H9 (cell line): ENCODE results near the gene LIMA1. TPM values are rescaled to one million over a fixed set of nuclear protein-coding genes. Genes with fewer than 3 reads are reported as not detected.

Experiments used
- DNase-seq: peaks from one replicate; pipeline ENCODE4 v3.0.0-alpha.2; 2017
- H2AFZ ChIP-seq: one replicate; pipeline ENCODE4 v1.6.1; 2013; ENCODE audit warnings: mild to moderate bottlenecking, low read length, control low read depth, moderate library complexity
- H2AK5ac ChIP-seq: 2 replicates; pipeline ENCODE4 v1.6.1; 2013; ENCODE audit warnings: low read length, control low read depth, mixed read lengths; ENCODE audit not compliant: insufficient read length
- H2BK120ac ChIP-seq: one replicate; pipeline ENCODE4 v1.6.1; 2013; ENCODE audit warnings: low read depth, mild to moderate bottlenecking, low read length, control low read depth, inconsistent platforms; ENCODE audit not compliant: poor library complexity, severe bottlenecking
- H2BK12ac ChIP-seq: 2 replicates; pipeline ENCODE4 v1.6.1; 2013; ENCODE audit warnings: low read length, control low read depth, mixed read lengths, low read depth; ENCODE audit not compliant: insufficient read length
- H2BK15ac ChIP-seq: 2 replicates; pipeline ENCODE4 v1.6.1; 2013; ENCODE audit warnings: low read depth, low read length, control low read depth
- H2BK20ac ChIP-seq: one replicate; pipeline ENCODE4 v1.6.1; 2013; ENCODE audit warnings: low read depth, mild to moderate bottlenecking, low read length, control low read depth, inconsistent platforms; ENCODE audit not compliant: poor library complexity, severe bottlenecking
- H2BK5ac ChIP-seq: 2 replicates; pipeline ENCODE4 v1.6.1; 2013; ENCODE audit warnings: low read length, control low read depth, mixed read lengths; ENCODE audit not compliant: insufficient read length
- H3K14ac ChIP-seq: 2 replicates; pipeline ENCODE4 v1.6.1; 2013; ENCODE audit warnings: low read length, control low read depth; ENCODE audit not compliant: insufficient read depth
- H3K18ac ChIP-seq: 2 replicates; pipeline ENCODE4 v1.6.1; 2013; ENCODE audit warnings: low read depth, mild to moderate bottlenecking, mixed read lengths, low read length, control low read depth; ENCODE audit not compliant: insufficient read length
- H3K23ac ChIP-seq: 2 replicates; pipeline ENCODE4 v1.6.1; 2013; ENCODE audit warnings: low read length, control low read depth, mixed read lengths, low read depth; ENCODE audit not compliant: insufficient read length
- H3K23me2 ChIP-seq: 2 replicates; pipeline ENCODE4 v1.6.1; 2013; ENCODE audit warnings: low read depth, mild to moderate bottlenecking, mixed read lengths, low read length, control low read depth; ENCODE audit not compliant: insufficient read length, poor library complexity, severe bottlenecking
- H3K27ac ChIP-seq: 2 replicates; pipeline ENCODE4 v1.5.1; 2013; ENCODE audit warnings: low read length, control low read depth, mixed read lengths, low read depth; ENCODE audit not compliant: insufficient read length
- H3K27me3 ChIP-seq: 2 replicates; pipeline ENCODE4 v1.6.1; 2013; ENCODE audit warnings: low read length, control low read depth, inconsistent platforms; ENCODE audit not compliant: insufficient read depth
- H3K4ac ChIP-seq: 2 replicates; pipeline ENCODE4 v1.6.1; 2013; ENCODE audit warnings: low read depth, mild to moderate bottlenecking, control low read depth, inconsistent platforms, low read length, moderate library complexity
- H3K4me1 ChIP-seq: 2 replicates; pipeline ENCODE4 v1.6.1; 2013; ENCODE audit warnings: low read length, control low read depth, inconsistent platforms; ENCODE audit not compliant: insufficient read depth
- H3K4me2 ChIP-seq: 2 replicates; pipeline ENCODE4 v1.6.1; 2013; ENCODE audit warnings: low read length, control low read depth, mixed read lengths; ENCODE audit not compliant: insufficient read length, insufficient read depth
- H3K56ac ChIP-seq: 2 replicates; pipeline ENCODE4 v1.6.1; 2013; ENCODE audit warnings: low read depth, mild to moderate bottlenecking, mixed read lengths, low read length, control low read depth; ENCODE audit not compliant: insufficient read length
- H3K79me1 ChIP-seq: 2 replicates; pipeline ENCODE4 v1.6.1; 2013; ENCODE audit warnings: low read depth, mild to moderate bottlenecking, moderate library complexity, low read length, control low read depth, inconsistent platforms; ENCODE audit not compliant: insufficient read depth, poor library complexity, severe bottlenecking
- H3K79me2 ChIP-seq: 2 replicates; pipeline ENCODE4 v1.6.1; 2013; ENCODE audit warnings: low read length, control low read depth, inconsistent platforms; ENCODE audit not compliant: insufficient read depth
- H3K9ac ChIP-seq: 2 replicates; pipeline ENCODE4 v1.6.1; 2013; ENCODE audit warnings: low read length, control low read depth, mixed read lengths; ENCODE audit not compliant: insufficient read length; ENCODE audit errors: extremely low read depth
- H3K9me3 ChIP-seq: one replicate; pipeline ENCODE4 v1.6.1; 2013; ENCODE audit warnings: low read depth, low read length, inconsistent platforms; ENCODE audit not compliant: control insufficient read depth
- H3T11ph ChIP-seq: one replicate; pipeline ENCODE4 v1.6.1; 2013; ENCODE audit warnings: mild to moderate bottlenecking, low read length, control low read depth, inconsistent platforms
- H4K20me1 ChIP-seq: one replicate; pipeline ENCODE4 v1.6.1; 2013; ENCODE audit not compliant: control insufficient read depth, insufficient read length, insufficient read depth
- H4K5ac ChIP-seq: 2 replicates; pipeline ENCODE4 v1.6.1; 2013; ENCODE audit warnings: low read depth, mild to moderate bottlenecking, mixed read lengths, low read length, control low read depth; ENCODE audit not compliant: insufficient read length
- H4K8ac ChIP-seq: replicated peaks from 2 replicates; pipeline ENCODE4 v1.6.1; 2013; ENCODE audit warnings: low read length, control low read depth, mixed read lengths, low read depth; ENCODE audit not compliant: insufficient read length
- H4K91ac ChIP-seq: 2 replicates; pipeline ENCODE4 v1.6.1; 2013; ENCODE audit warnings: low read depth, mild to moderate bottlenecking, moderate library complexity, mixed read lengths, low read length, control low read depth; ENCODE audit not compliant: insufficient read length
- H3K27ac Mint-ChIP-seq, 3 experiments: 2 replicates in 2 of 3; 3 replicates in 1 of 3; pipeline ENCODE4 v1.8.0; 2020 to 2021; ENCODE audit warnings: mixed read lengths in 3 of 3, mild to moderate bottlenecking in 1 of 3, moderate library complexity in 1 of 3
- H3K27me3 Mint-ChIP-seq: 2 replicates; pipeline ENCODE4 v1.8.0; 2021; ENCODE audit warnings: low read depth, mild to moderate bottlenecking, moderate library complexity, mixed read lengths
- H3K36me3 Mint-ChIP-seq, 3 experiments: 2 replicates in 2 of 3; 3 replicates in 1 of 3; pipeline ENCODE4 v1.8.0; 2020 to 2021; ENCODE audit warnings: low read depth in 3 of 3, mixed read lengths in 3 of 3; ENCODE audit not compliant: insufficient read depth in 1 of 3
- H3K4me1 Mint-ChIP-seq, 2 experiments: 2 replicates each; pipeline ENCODE4 v1.8.0; 2020; ENCODE audit warnings: mixed read lengths in 2 of 2
- H3K4me3 Mint-ChIP-seq, 2 experiments: 2 replicates in 1 of 2; 3 replicates in 1 of 2; pipeline ENCODE4 v1.8.0; 2020 to 2021; ENCODE audit warnings: mild to moderate bottlenecking in 2 of 2, mixed read lengths in 2 of 2, moderate library complexity in 1 of 2
- H3K9me3 Mint-ChIP-seq, 2 experiments: 2 replicates in 1 of 2; 3 replicates in 1 of 2; pipeline ENCODE4 v1.8.0; 2020; ENCODE audit warnings: mild to moderate bottlenecking in 2 of 2, mixed read lengths in 2 of 2, moderate library complexity in 1 of 2
- CTCF ChIP-seq: fragments of 200-600 bp; sonication (generic); conservative IDR thresholded peaks from 3 replicates; pipeline ENCODE4 v1.8.0; 2021; ENCODE audit warnings: antibody characterized with exemption, mild to moderate bottlenecking
- WGBS: extraction: QIAGEN DNeasy Blood & Tissue Kit; methylation state at CpG from one replicate; pipeline ENCODE4 v1.1.7; 2013; ENCODE audit warnings: missing lambda C conversion rate, low lambda C conversion rate, mixed read lengths; ENCODE audit not compliant: insufficient read length; ENCODE audit errors: extremely low coverage; 5-methylcytosine and 5-hydroxymethylcytosine counted together
- total RNA-seq: library from RNA; stranded (reverse); gene quantifications from 2 replicates; pipeline ENCODE4 v1.2.1, GENCODE V29; 2021

LIMA1 gene
- total RNA-seq, 1 experiment from 2014 or later, result 40.8 TPM

GRCh38 chr12:50190859-50191258, 92.5 kb downstream of the LIMA1 start:
- H3K79me2 ChIP-seq, result 0 out of 2 replicates have a peak, but pooled peaks cover 1% of the 10 kb centered on the region
- H2BK15ac ChIP-seq, result no peak overlapping the region
- H3K4me2 ChIP-seq, result no peak overlapping the region
- Mint-ChIP-seq H3K36me3 (peaks cover 6 to 38% (median 7%) of the 10 kb centered on the region in 3 experiments; a peak in 6 of 7 replicates), H3K9me3 (no peaks in the 10 kb centered on the region), H3K27me3 (no peaks in the 10 kb centered on the region), H3K4me3 (no peak overlapping the region), H3K27ac (no peak overlapping the region; a peak in 1 of 7 replicates), H3K4me1 (peaks cover 0 to 4% of the 10 kb centered on the region in 2 experiments; a peak in 2 of 4 replicates)
- H2BK20ac ChIP-seq, result no peak overlapping the region
- TF ChIP-seq CTCF, result no peak
- no peaks in the 10 kb centered on the region for H3K27me3 ChIP-seq
- H3K4me1 ChIP-seq, result no peaks in the 10 kb centered on the region
- no peak overlapping the region for H4K91ac ChIP-seq
- no peak overlapping the region for H2BK120ac ChIP-seq
- no peak overlapping the region for H3T11ph ChIP-seq
- no peak overlapping the region for H3K4ac ChIP-seq
- no peaks in the 10 kb centered on the region for H3K23me2 ChIP-seq
- H3K56ac ChIP-seq, result no peak overlapping the region
- no peak overlapping the region for H4K8ac ChIP-seq
- no peak overlapping the region for H3K23ac ChIP-seq
- no peak overlapping the region for H3K18ac ChIP-seq
- H3K27ac ChIP-seq, result no peak overlapping the region
- DNase-seq, result no peak
- WGBS, result no CpG with 5 or more reads among the region's 1 CpG
- H2AFZ ChIP-seq, result no peak overlapping the region
- no peak overlapping the region for H2AK5ac ChIP-seq
- H4K5ac ChIP-seq, result no peak overlapping the region
- no peaks in the 10 kb centered on the region for H3K79me1 ChIP-seq
- no peak overlapping the region for H3K9ac ChIP-seq
- H4K20me1 ChIP-seq, result peaks cover 2% of the 10 kb centered on the region
- H3K14ac ChIP-seq, result no peak overlapping the region
- H2BK5ac ChIP-seq, result no peak overlapping the region
- no peaks in the 10 kb centered on the region for H3K9me3 ChIP-seq
- H2BK12ac ChIP-seq, result no peak overlapping the region
